Inflammatory macrophage treated with lipopolysaccharide for 4 hours (primary cell): ENCODE results near the gene CMTM8.

Experiments
- DNase-seq: peaks from one replicate; pipeline ENCODE4 v3.0.0-alpha.2; 2020

Gene CMTM8

GRCh38 chr3:32281570-32282106, 43.2 kb downstream of the CMTM8 start:
- no peak for DNase-seq

- DNase-seq, result no peak
Observed at GRCh38 chr3:32282578-32283154, 44.2 kb downstream of the CMTM8 start.

GRCh38 chr3:32283304-32283703, 44.8 kb downstream of the CMTM8 start:
- no peak for DNase-seq

GRCh38 chr3:32284443-32285212, 46.1 kb downstream of the CMTM8 start:
- no peak for DNase-seq

GRCh38 chr3:32285891-32286290, 47.4 kb downstream of the CMTM8 start:
- no peak for DNase-seq

- peak; percentile 24 for DNase-seq
Observed at GRCh38 chr3:32288819-32289218, 50.3 kb downstream of the CMTM8 start.

GRCh38 chr3:32290619-32291018, 52.1 kb downstream of the CMTM8 start:
- no peak for DNase-seq

GRCh38 chr3:32292085-32292796, 53.8 kb downstream of the CMTM8 start:
- no peak for DNase-seq

GRCh38 chr3:32293903-32294302, 55.4 kb downstream of the CMTM8 start:
- no peak for DNase-seq

GRCh38 chr3:32296251-32297204, 58.0 kb downstream of the CMTM8 start:
- DNase-seq, result peak; percentile 57

- DNase-seq, result peak; percentile 2
Observed at GRCh38 chr3:32297366-32297765, 58.9 kb downstream of the CMTM8 start.

- DNase-seq, result no peak
Observed at GRCh38 chr3:32301426-32301825, 62.9 kb downstream of the CMTM8 start.

- DNase-seq, result no peak
Observed at GRCh38 chr3:32302601-32303398, 64.3 kb downstream of the CMTM8 start.

- no peak for DNase-seq
Observed at GRCh38 chr3:32303399-32303747, 64.9 kb downstream of the CMTM8 start.

- no peak for DNase-seq
Observed at GRCh38 chr3:32303977-32304881, 65.7 kb downstream of the CMTM8 start.

- DNase-seq, result peak; percentile 15
Observed at GRCh38 chr3:32305361-32305876, 66.9 kb downstream of the CMTM8 start.

- no peak for DNase-seq
Observed at GRCh38 chr3:32306072-32306471, 67.6 kb downstream of the CMTM8 start.

GRCh38 chr3:32307591-32307990, 69.1 kb downstream of the CMTM8 start:
- DNase-seq, result no peak

- DNase-seq, result no peak
Observed at GRCh38 chr3:32308378-32308777, 69.9 kb downstream of the CMTM8 start.

- DNase-seq, result no peak
Observed at GRCh38 chr3:32309654-32310242, 71.3 kb downstream of the CMTM8 start.
